ENCODE results near the gene CHI3L2. TPM values are rescaled to one million over a fixed set of nuclear protein-coding genes. Genes with fewer than 3 reads are reported as not detected.

CHI3L2 gene
- total and polyA plus RNA-seq, 8 donors: 1.4 to 28.1 (median 2.8) TPM; not detected in 3

GRCh38 chr1:111269825-111270406, 42.4 kb downstream of the CHI3L2 start:
- no peak overlapping the region for H3K4me3 ChIP-seq
- no peak overlapping the region for H3K27ac ChIP-seq
- H3K36me3 ChIP-seq: no peaks in the 10 kb centered on the region
- DNase-seq: no peak
- TF ChIP-seq POLR2A (IDR thresholded peaks at IDR 0.05): no peak
- no peak for TF ChIP-seq EP300 (IDR thresholded peaks at IDR 0.05)
- TF ChIP-seq, protein P1, sequence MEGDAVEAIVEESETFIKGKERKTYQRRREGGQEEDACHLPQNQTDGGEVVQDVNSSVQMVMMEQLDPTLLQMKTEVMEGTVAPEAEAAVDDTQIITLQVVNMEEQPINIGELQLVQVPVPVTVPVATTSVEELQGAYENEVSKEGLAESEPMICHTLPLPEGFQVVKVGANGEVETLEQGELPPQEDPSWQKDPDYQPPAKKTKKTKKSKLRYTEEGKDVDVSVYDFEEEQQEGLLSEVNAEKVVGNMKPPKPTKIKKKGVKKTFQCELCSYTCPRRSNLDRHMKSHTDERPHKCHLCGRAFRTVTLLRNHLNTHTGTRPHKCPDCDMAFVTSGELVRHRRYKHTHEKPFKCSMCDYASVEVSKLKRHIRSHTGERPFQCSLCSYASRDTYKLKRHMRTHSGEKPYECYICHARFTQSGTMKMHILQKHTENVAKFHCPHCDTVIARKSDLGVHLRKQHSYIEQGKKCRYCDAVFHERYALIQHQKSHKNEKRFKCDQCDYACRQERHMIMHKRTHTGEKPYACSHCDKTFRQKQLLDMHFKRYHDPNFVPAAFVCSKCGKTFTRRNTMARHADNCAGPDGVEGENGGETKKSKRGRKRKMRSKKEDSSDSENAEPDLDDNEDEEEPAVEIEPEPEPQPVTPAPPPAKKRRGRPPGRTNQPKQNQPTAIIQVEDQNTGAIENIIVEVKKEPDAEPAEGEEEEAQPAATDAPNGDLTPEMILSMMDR (IDR thresholded peaks at IDR 0.05): no peak
- no peak for TF ChIP-seq POLR2AphosphoS5 (IDR thresholded peaks at IDR 0.05)
- peaks cover 0 to 41% (median 15%) of the 10 kb centered on the region in 3 donors for H3K27me3 ChIP-seq
- peaks cover 0 to under 1% (median 0%) of the 10 kb centered on the region in 4 donors for H3K9me3 ChIP-seq
- WGBS, 5 donors: 82 to 93% (median 86%) methylated on average over 4 of the region's 4 CpGs
- peaks cover 0 to 10% (median 5%) of the 10 kb centered on the region in 4 donors for H3K4me1 ChIP-seq
- intact Hi-C loops (cut with DNase I; ENCODE audit: low total_unique reads): no loop called here

- WGBS, 5 donors: 9 to 17% (median 13%) methylated on average over 26 to 40 of the region's 40 CpGs
- DNase-seq: no peak
- H3K4me3 ChIP-seq: peak overlapping the region; percentile 1 to 12 (median 9)
- peaks cover 0 to 10% (median 5%) of the 10 kb centered on the region in 4 donors for H3K4me1 ChIP-seq
- H3K9me3 ChIP-seq: no peaks in the 10 kb centered on the region
- peaks cover 0 to 41% (median 15%) of the 10 kb centered on the region in 3 donors for H3K27me3 ChIP-seq
- no peak overlapping the region for H3K27ac ChIP-seq
- H3K36me3 ChIP-seq: no peaks in the 10 kb centered on the region
- intact Hi-C loops (cut with DNase I; ENCODE audit: low total_unique reads): no loop called here
- TF ChIP-seq POLR2A (IDR thresholded peaks at IDR 0.05) (no peak), POLR2AphosphoS5 (IDR thresholded peaks at IDR 0.05) (no peak), EP300 (IDR thresholded peaks at IDR 0.05) (no peak)
- TF ChIP-seq, protein P1 (IDR thresholded peaks at IDR 0.05): no peak
Measured at GRCh38 chr1:111270771-111271463, 43.4 kb downstream of the CHI3L2 start.

DNA sequence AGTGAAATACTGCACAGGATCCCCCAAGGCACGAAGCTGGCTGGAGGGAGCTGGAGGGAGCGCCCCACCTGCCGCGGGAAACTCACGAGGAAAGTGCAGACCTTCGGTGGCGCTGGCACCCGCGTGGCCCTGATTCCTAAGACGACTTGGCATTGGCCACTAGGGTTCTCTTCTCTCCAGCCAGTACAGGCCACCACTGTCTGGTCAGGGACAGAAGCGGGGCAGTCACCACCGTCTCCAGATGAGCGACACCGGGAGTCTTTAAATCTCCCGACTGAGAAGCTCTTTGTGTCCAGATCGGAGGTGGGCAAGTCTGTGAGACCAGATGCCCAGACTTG, 43.9 kb downstream of the CHI3L2 start:
- no peak for TF ChIP-seq POLR2AphosphoS5 (IDR thresholded peaks at IDR 0.05)
- no peak for TF ChIP-seq POLR2A (IDR thresholded peaks at IDR 0.05)
- TF ChIP-seq EP300 (IDR thresholded peaks at IDR 0.05): no peak
- TF ChIP-seq, protein P1 (IDR thresholded peaks at IDR 0.05): no peak
- no peak for DNase-seq
- Histone ChIP-seq H3K9me3 (no peaks in the 10 kb centered on the region), H3K27me3 (peaks cover 0 to 41% (median 15%) of the 10 kb centered on the region in 3 donors), H3K27ac (no peak overlapping the region), H3K36me3 (no peaks in the 10 kb centered on the region), H3K4me1 (peaks cover 0 to 10% (median 5%) of the 10 kb centered on the region in 4 donors), H3K4me3 (peak overlapping the region in 2 of 4 donors; percentile 9 to 12)
- 17 to 27% (median 21%) methylated on average over 11 to 16 of the region's 16 CpGs for WGBS, 5 donors
- intact Hi-C loops (cut with DNase I; ENCODE audit: low total_unique reads): no loop called here

DNA sequence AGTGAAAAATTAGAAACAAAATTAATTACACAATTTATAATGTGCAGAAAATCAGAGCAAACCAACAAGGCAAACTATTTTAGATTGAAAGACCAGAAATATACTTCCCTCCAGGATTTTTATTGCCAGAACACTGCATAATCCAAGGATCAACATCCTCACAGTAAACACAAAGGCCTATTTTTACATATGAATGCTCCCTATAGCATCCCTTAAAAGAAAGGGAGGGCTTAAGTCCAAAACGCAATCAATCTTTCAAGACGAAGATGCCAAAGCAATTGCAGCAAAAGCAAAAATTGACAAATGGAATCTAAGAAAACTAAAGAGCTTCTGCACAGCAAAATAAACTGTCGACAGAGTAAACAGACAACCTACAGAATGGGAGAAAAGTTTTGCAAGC, 44.6 kb downstream of the CHI3L2 start:
- intact Hi-C loops (cut with DNase I; ENCODE audit: low total_unique reads): no loop called here
- H3K27ac ChIP-seq: no peak overlapping the region
- no peak overlapping the region for H3K4me3 ChIP-seq
- peaks cover 0 to 41% (median 15%) of the 10 kb centered on the region in 3 donors for H3K27me3 ChIP-seq
- DNase-seq: no peak
- H3K4me1 ChIP-seq: peaks cover 0 to 10% (median 5%) of the 10 kb centered on the region in 4 donors
- 45 to 73% (median 65%) methylated on average over 3 of the region's 3 CpGs for WGBS, 5 donors
- no peaks in the 10 kb centered on the region for H3K9me3 ChIP-seq
- no peaks in the 10 kb centered on the region for H3K36me3 ChIP-seq
- TF ChIP-seq EP300 (IDR thresholded peaks at IDR 0.05) (no peak), POLR2AphosphoS5 (IDR thresholded peaks at IDR 0.05) (no peak), POLR2A (IDR thresholded peaks at IDR 0.05) (no peak)
- TF ChIP-seq, protein P1 (IDR thresholded peaks at IDR 0.05): no peak

Measured in stomach (tissue), 9 donors.